ENCODE results near the gene MYB. TPM values are rescaled to one million over a fixed set of nuclear protein-coding genes. Genes with fewer than 3 reads are reported as not detected.
"Not testable (repeated sequence)": the region's sequence is repeated elsewhere in the genome, so short reads cannot be mapped to it uniquely, and the experiment has no call there.

The MYB gene
- total RNA-seq, 1 experiment from 2014 or later: 6.1 TPM

- CTCF ChIA-PET: no interaction called here
- peaks cover 19% of the 10 kb centered on the region for H3K4me1 Mint-ChIP-seq
- H3K9me3 Mint-ChIP-seq: peaks cover 18% of the 10 kb centered on the region
- DNase-seq (ENCODE audit: low spot score) (no peak), ATAC-seq (no peak)
- no peaks in the 10 kb centered on the region for H3K36me3 Mint-ChIP-seq
- POLR2A ChIA-PET: no interaction called here
- TF ChIP-seq E2F4 (CRISPR knock-in tag; IDR thresholded peaks at IDR 0.05; ENCODE audit: borderline replicate concordance, low read depth): no peak
- no peak for TF ChIP-seq ZMAT4 (CRISPR knock-in tag; IDR thresholded peaks at IDR 0.05)
- no peak for TF ChIP-seq ATF1 (CRISPR knock-in tag; IDR thresholded peaks at IDR 0.05)
- no peak for TF ChIP-seq ZBTB21 (CRISPR knock-in tag; IDR thresholded peaks at IDR 0.05; ENCODE audit: borderline replicate concordance)
- TF ChIP-seq ELF4 (CRISPR knock-in tag; IDR thresholded peaks at IDR 0.05; ENCODE audit: low read depth): no peak
- no peak for TF ChIP-seq MYBL2 (CRISPR knock-in tag; IDR thresholded peaks at IDR 0.05)
- no peak for TF ChIP-seq ZNF317 (CRISPR knock-in tag; IDR thresholded peaks at IDR 0.05; ENCODE audit: borderline replicate concordance, low read depth)
- no peak for TF ChIP-seq ATF3 (CRISPR knock-in tag; conservative IDR thresholded peaks at IDR 0.05)
- TF ChIP-seq OVOL2 (CRISPR knock-in tag; IDR thresholded peaks at IDR 0.05; ENCODE audit: borderline replicate concordance): no peak
- no peak for TF ChIP-seq FOXP1 (CRISPR knock-in tag; IDR thresholded peaks at IDR 0.05; ENCODE audit: borderline replicate concordance)
- TF ChIP-seq SP1 (CRISPR knock-in tag; conservative IDR thresholded peaks at IDR 0.05): no peak
- H3K27me3 Mint-ChIP-seq (ENCODE audit: low read depth): no peaks in the 10 kb centered on the region; the same call in 1 of the 2 replicates
- no peak overlapping the region for H3K4me3 Mint-ChIP-seq
- no peak overlapping the region for H3K27ac Mint-ChIP-seq
These were observed 31.7 kb upstream of the MYB start for GRCh38 chr6:135149376-135149775.

- DNase-seq (ENCODE audit: low spot score); POLR2A ChIA-PET; H3K27ac Mint-ChIP-seq; H3K4me3 Mint-ChIP-seq; CTCF ChIA-PET; H3K27me3 Mint-ChIP-seq (ENCODE audit: low read depth); ATAC-seq; H3K36me3 Mint-ChIP-seq: not testable (repeated sequence)
- Mint-ChIP-seq H3K9me3 (peaks cover 25% of the 10 kb centered on the region), H3K4me1 (peaks cover 16% of the 10 kb centered on the region)
- TF ChIP-seq GTF2I (CRISPR knock-in tag; conservative IDR thresholded peaks at IDR 0.05): 0 out of 2 replicates have a peak, but pooled peaks have one; percentile 21
These were observed 30.6 kb upstream of the MYB start for GRCh38 chr6:135150481-135150880.

GRCh38 chr6:135154125-135154524 lies 27.0 kb upstream of the MYB start:
- CTCF ChIA-PET, ATAC-seq: not testable (repeated sequence)

GRCh38 chr6:135158397-135158796 lies 22.7 kb upstream of the MYB start:
- POLR2A ChIA-PET: no interaction called here
- ATAC-seq (no peak), DNase-seq (ENCODE audit: low spot score) (no peak)
- Mint-ChIP-seq H3K4me1 (peaks cover 10% of the 10 kb centered on the region), H3K27me3 (ENCODE audit: low read depth) (no peaks in the 10 kb centered on the region; the same call in 1 of the 2 replicates), H3K27ac (no peak overlapping the region), H3K4me3 (no peak overlapping the region), H3K36me3 (0 out of 2 replicates have a peak, but pooled peaks cover 2% of the 10 kb centered on the region), H3K9me3 (peaks cover 12% of the 10 kb centered on the region)
- CTCF ChIA-PET: interaction anchor here (0.7 kb wide), 1 partner anchor 694 kb away, joined by 3 read pairs; no protein-coding TSS in a partner anchor
- TF ChIP-seq ZBTB43 (CRISPR knock-in tag; IDR thresholded peaks at IDR 0.05): no peak
- no peak for TF ChIP-seq MAX (CRISPR knock-in tag; IDR thresholded peaks at IDR 0.05)
- no peak for TF ChIP-seq ZNF317 (CRISPR knock-in tag; IDR thresholded peaks at IDR 0.05; ENCODE audit: borderline replicate concordance, low read depth)
- no peak for TF ChIP-seq SP1 (CRISPR knock-in tag; conservative IDR thresholded peaks at IDR 0.05)
- no peak for TF ChIP-seq ZNF416 (CRISPR knock-in tag; IDR thresholded peaks at IDR 0.05)
- TF ChIP-seq ERG (CRISPR knock-in tag; IDR thresholded peaks at IDR 0.05): no peak

More at GRCh38 chr6:135154125-135154524, 27.0 kb upstream of the MYB start:
- H3K27me3 Mint-ChIP-seq (ENCODE audit: low read depth); H3K4me1 Mint-ChIP-seq; H3K4me3 Mint-ChIP-seq; DNase-seq (ENCODE audit: low spot score); POLR2A ChIA-PET; H3K27ac Mint-ChIP-seq; H3K36me3 Mint-ChIP-seq: not testable (repeated sequence)
- H3K9me3 Mint-ChIP-seq: peaks cover 27% of the 10 kb centered on the region

All from WTC11 (cell line).